Neural cell (in vitro differentiated cells): ENCODE measurements around the gene GPR17. TPM values are rescaled to one million over a fixed set of nuclear protein-coding genes. Genes with fewer than 3 reads are reported as not detected.

Experiments
- polyA plus RNA-seq: library from polyadenylated mRNA; depleted of rRNA; stranded (reverse); fragments of >200 nt; gene quantifications from 2 replicates; pipeline ENCODE4 v1.2.3, GENCODE V29; 2014

The GPR17 gene
- polyA plus RNA-seq, 1 donor from 2014 or later: not detected

Other genes with a start within 250 kb of the GPR17 start
- 0.24 and 0.33 TPM in 2 replicates for gene PROC, start 227.7 kb upstream of the GPR17 start, polyA plus RNA-seq
- gene IWS1, start 119.7 kb upstream of the GPR17 start, polyA plus RNA-seq: 39.2 and 49.3 TPM in 2 replicates
- gene MYO7B, start 110.5 kb upstream of the GPR17 start, polyA plus RNA-seq: 0.16 TPM in 1 of 2 replicates, not detected in the other
- gene LIMS2, start 29.4 kb downstream of the GPR17 start, polyA plus RNA-seq: not detected in 2 replicates
- 6.2 and 6.9 TPM in 2 replicates for gene SFT2D3, start 55.3 kb downstream of the GPR17 start, polyA plus RNA-seq
- gene WDR33, start 165.0 kb downstream of the GPR17 start, polyA plus RNA-seq: 58.0 and 58.7 TPM in 2 replicates
- 20.8 and 27.2 TPM in 2 replicates for gene POLR2D, start 212.0 kb downstream of the GPR17 start, polyA plus RNA-seq
- 19.5 and 23.3 TPM in 2 replicates for gene AMMECR1L, start 239.8 kb downstream of the GPR17 start, polyA plus RNA-seq